Right lobe of liver (tissue), 6 donors: ENCODE data around the gene ACSBG1. TPM values are rescaled to one million over a fixed set of nuclear protein-coding genes. Genes with fewer than 3 reads are reported as not detected.

Experiments
- ATAC-seq, 4 donors: fragments of 200-7000 bp; cut with Tn5 transposase; one replicate each; pipeline ENCODE4 v1.9.1; 2020; ENCODE audit warnings: mild to moderate bottlenecking in 4 of 4, moderate library complexity in 4 of 4
- DNase-seq, 3 donors: peaks; one replicate each; pipeline ENCODE4 v3.0.0-alpha.2; 2020
- H3K27ac ChIP-seq, 3 donors: fragments of 200-600 bp; one replicate each; pipeline ENCODE4 v1.8.0; 2022
- H3K27me3 ChIP-seq, 2 donors: fragments of 200-600 bp; one replicate each; pipeline ENCODE4 v1.8.0; 2022
- H3K36me3 ChIP-seq, 4 donors: fragments of 200-600 bp; sonication (generic) in 1 of 4; one replicate each; pipeline versions ENCODE4 v1.5.1 to v1.8.0; 2017 to 2022; ENCODE audit warnings: control low read depth in 1 of 4
- H3K4me1 ChIP-seq, 4 donors: fragments of 200-600 bp; sonication (generic) in 1 of 4; one replicate each; pipeline versions ENCODE4 v1.5.1 to v1.8.0; 2017 to 2022; ENCODE audit warnings: control low read depth in 1 of 4
- H3K4me3 ChIP-seq, 3 donors: fragments of 200-600 bp; one replicate each; pipeline ENCODE4 v1.8.0; 2022
- H3K9me3 ChIP-seq, 4 donors: fragments of 200-600 bp; sonication (generic) in 1 of 4; one replicate each; pipeline versions ENCODE4 v1.5.1 to v1.8.0; 2017 to 2022; ENCODE audit warnings: control low read depth in 1 of 4
- POLR2A ChIP-seq: fragments of 450-650 bp; IDR thresholded peaks from one replicate; pipeline ENCODE4 v1.6.1; 2017; ENCODE audit warnings: antibody characterized with exemption, mild to moderate bottlenecking
- WGBS: methylation state at CpG from one replicate; pipeline ENCODE4 v1.1.6; 2018; ENCODE audit warnings: low coverage, low lambda C conversion rate; ENCODE audit not compliant: insufficient coverage; ENCODE audit errors: missing lambda C conversion rate; 5-methylcytosine and 5-hydroxymethylcytosine counted together
- intact Hi-C, 2 donors: fragments of 100-400 bp; cut with DNase I; formaldehyde crosslinking; loops; one replicate each; pipeline versions ENCODE4 v1.11.2 to v1.14.1; 2022
- total RNA-seq, 6 experiments: library from RNA; depleted of rRNA in 2 of 6; stranded (reverse); fragments of >200 nt in 2 of 6; fragmentation: NEBNext Ultra II Directional in 3 of 6; extraction: Animal tissue kit (Norgen Biotek cat#: 25700) in 3 of 6; gene quantifications; one replicate each; pipeline versions ENCODE4 v1.1.0 to v1.2.4, GENCODE V29; 2016 to 2023
- TF ChIP-seq, protein P1 (sequence below), 4 donors: fragments of 200-600 bp in 3 of 4; fragments of 450-650 bp in 1 of 4; IDR thresholded peaks; one replicate each; pipeline versions ENCODE4 v1.5.1 to v1.8.0; 2016 to 2022; ENCODE audit warnings: antibody characterized with exemption in 4 of 4, mild to moderate bottlenecking in 2 of 4
- donor health status: DM: no; HTN: yes; CAD: no.
- donor health status: DM: no; HTN: no; CAD: no.
- donor health status: DM: no; HTN: no; CAD: no.
- donor health status: DM: no; HTN: yes; CAD: no.
- donor health status: DM: no; HTN: yes; CAD: no.

The ACSBG1 gene
- total RNA-seq, 6 experiments from 2014 or later = not detected

- no peak overlapping the region for H3K27ac ChIP-seq
- no peaks in the 10 kb centered on the region for H3K36me3 ChIP-seq
- TF ChIP-seq, protein P1, sequence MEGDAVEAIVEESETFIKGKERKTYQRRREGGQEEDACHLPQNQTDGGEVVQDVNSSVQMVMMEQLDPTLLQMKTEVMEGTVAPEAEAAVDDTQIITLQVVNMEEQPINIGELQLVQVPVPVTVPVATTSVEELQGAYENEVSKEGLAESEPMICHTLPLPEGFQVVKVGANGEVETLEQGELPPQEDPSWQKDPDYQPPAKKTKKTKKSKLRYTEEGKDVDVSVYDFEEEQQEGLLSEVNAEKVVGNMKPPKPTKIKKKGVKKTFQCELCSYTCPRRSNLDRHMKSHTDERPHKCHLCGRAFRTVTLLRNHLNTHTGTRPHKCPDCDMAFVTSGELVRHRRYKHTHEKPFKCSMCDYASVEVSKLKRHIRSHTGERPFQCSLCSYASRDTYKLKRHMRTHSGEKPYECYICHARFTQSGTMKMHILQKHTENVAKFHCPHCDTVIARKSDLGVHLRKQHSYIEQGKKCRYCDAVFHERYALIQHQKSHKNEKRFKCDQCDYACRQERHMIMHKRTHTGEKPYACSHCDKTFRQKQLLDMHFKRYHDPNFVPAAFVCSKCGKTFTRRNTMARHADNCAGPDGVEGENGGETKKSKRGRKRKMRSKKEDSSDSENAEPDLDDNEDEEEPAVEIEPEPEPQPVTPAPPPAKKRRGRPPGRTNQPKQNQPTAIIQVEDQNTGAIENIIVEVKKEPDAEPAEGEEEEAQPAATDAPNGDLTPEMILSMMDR (IDR thresholded peaks at IDR 0.05) = no peak
- no peak for TF ChIP-seq POLR2A
- no peaks in the 10 kb centered on the region for H3K9me3 ChIP-seq
- WGBS = 18% methylated on average over 10 of the region's 51 CpGs
- H3K27me3 ChIP-seq = no peaks in the 10 kb centered on the region
- intact Hi-C loops = no loop called here
- DNase-seq = peak in 1 of 3 donors; percentile 46
- H3K4me1 ChIP-seq = peaks cover 0 to 15% (median 0%) of the 10 kb centered on the region in 4 donors
- ATAC-seq = peak in 1 of 4 donors; percentile 4
- H3K4me3 ChIP-seq = peak overlapping the region; percentile 71 to 89 (median 74)
Measured at GRCh38 chr15:78130466-78131294, 103.7 kb downstream of the ACSBG1 start.

DNA sequence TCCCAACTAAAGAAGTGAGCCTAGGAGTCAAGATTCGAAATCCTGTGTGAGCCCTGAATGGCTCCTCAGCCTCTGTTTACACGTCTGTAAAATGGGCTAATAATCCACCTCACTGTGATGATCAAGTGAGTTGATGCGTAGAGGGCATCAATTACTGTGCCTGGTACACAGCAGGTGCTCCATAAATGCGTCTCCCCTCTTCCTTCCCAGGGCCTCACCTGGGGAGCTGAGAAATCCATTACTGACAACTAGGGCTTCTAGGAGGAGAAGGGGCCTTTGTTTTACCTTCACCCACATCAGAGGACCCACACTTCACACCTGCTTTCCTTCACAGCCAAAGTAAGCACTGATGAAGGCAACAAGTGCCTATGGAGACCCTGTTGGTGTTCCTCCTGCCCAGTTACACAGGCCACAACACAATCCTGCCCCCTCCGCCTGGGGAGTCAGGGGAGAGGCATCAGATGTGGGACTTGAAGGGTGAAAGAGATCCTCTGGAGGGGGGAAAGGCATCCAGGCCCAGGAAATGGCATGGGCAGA lies 104.5 kb downstream of the ACSBG1 start:
- Histone ChIP-seq H3K4me1 (peaks cover 0 to 15% (median 0%) of the 10 kb centered on the region in 4 donors), H3K9me3 (no peaks in the 10 kb centered on the region), H3K36me3 (no peaks in the 10 kb centered on the region), H3K4me3 (no peak overlapping the region), H3K27ac (no peak overlapping the region), H3K27me3 (no peaks in the 10 kb centered on the region)
- WGBS = 100% methylated on average over 1 of the region's 5 CpGs
- no peak for TF ChIP-seq POLR2A
- TF ChIP-seq, protein P1 (IDR thresholded peaks at IDR 0.05) = no peak
- no peak for ATAC-seq
- intact Hi-C loops = loop anchor here in 1 of 2 donors (5.0 kb wide), 1 partner anchor 112 kb away; no protein-coding TSS in a partner anchor
- DNase-seq = no peak

DNA sequence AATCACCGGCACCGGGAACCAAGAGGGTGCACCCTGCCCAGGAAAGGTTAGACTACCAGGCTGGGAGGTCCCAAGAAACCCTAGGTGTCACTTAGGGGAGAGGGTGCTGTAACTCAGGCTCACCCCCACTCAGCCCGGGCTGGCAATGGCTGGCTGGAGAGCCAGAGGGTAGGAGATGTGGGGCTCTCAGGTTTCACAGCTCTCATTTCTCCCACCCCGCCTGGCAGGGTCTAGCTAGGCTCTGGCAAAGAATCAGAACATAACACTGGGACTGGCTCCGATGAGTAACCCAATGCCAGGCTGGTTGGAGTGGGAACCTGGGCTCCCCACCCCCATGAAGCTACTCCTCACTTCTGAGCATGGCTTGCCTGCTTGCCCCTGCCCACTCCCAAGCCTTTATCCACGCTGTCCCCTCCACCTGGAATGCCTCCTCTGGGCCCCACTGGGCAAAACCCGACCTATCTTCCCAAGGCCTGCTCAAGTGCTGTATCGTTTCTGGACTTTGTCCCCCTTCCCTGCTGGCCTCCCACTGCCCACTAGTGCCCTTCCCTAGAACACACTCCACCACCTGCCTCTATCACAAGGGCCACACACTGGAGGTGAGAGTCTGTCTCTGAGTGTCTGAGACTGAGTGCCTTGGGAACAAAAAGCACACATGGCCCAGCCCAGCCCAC lies 105.2 kb downstream of the ACSBG1 start:
- DNase-seq = no peak
- ATAC-seq = no peak
- WGBS = 75% methylated on average over 2 of the region's 8 CpGs
- Histone ChIP-seq H3K36me3 (no peaks in the 10 kb centered on the region), H3K4me3 (no peak overlapping the region), H3K27ac (no peak overlapping the region), H3K9me3 (no peaks in the 10 kb centered on the region), H3K27me3 (no peaks in the 10 kb centered on the region), H3K4me1 (peaks cover 0 to 15% (median 0%) of the 10 kb centered on the region in 4 donors)
- intact Hi-C loops = loop anchor here in 1 of 2 donors (5.0 kb wide), 1 partner anchor 113 kb away; no protein-coding TSS in a partner anchor
- TF ChIP-seq, protein P1 (IDR thresholded peaks at IDR 0.05) = no peak
- no peak for TF ChIP-seq POLR2A

- H3K4me1 ChIP-seq = peaks cover 0 to 15% (median 0%) of the 10 kb centered on the region in 4 donors
- no peak overlapping the region for H3K27ac ChIP-seq
- ATAC-seq (peak; percentile 4 to 54 (median 38)), DNase-seq (no peak)
- TF ChIP-seq POLR2A = no peak
- TF ChIP-seq, protein P1 (IDR thresholded peaks at IDR 0.05) = no peak
- no peaks in the 10 kb centered on the region for H3K27me3 ChIP-seq
- 74% methylated on average over 2 of the region's 2 CpGs for WGBS
- no peaks in the 10 kb centered on the region for H3K36me3 ChIP-seq
- intact Hi-C loops = loop anchor here in 1 of 2 donors (5.0 kb wide), 1 partner anchor 114 kb away; no protein-coding TSS in a partner anchor
- no peak overlapping the region for H3K4me3 ChIP-seq
- H3K9me3 ChIP-seq = no peaks in the 10 kb centered on the region
Measured at GRCh38 chr15:78127882-78128281, 106.5 kb downstream of the ACSBG1 start.
